Mesodermal cell (in vitro differentiated cells): ENCODE measurements around the gene SFTA2.

Source experiments
- H3K27ac ChIP-seq: 2 replicates; pipeline ENCODE4 v1.7.0; 2013; ENCODE audit warnings: mild to moderate bottlenecking, low read depth, low read length, moderate library complexity; ENCODE audit not compliant: severe bottlenecking
- H3K36me3 ChIP-seq: 2 replicates; pipeline ENCODE4 v1.7.1; 2013; ENCODE audit warnings: mild to moderate bottlenecking, low read length, moderate library complexity; ENCODE audit not compliant: control insufficient read depth, insufficient read depth
- H3K4me1 ChIP-seq: one replicate; pipeline ENCODE4 v1.7.1; 2013; ENCODE audit warnings: mild to moderate bottlenecking, low read length; ENCODE audit not compliant: insufficient read depth, control insufficient read depth, poor library complexity, severe bottlenecking
- H3K4me3 ChIP-seq: 2 replicates; pipeline ENCODE4 v1.7.0; 2013; ENCODE audit warnings: low read length, control low read depth, mild to moderate bottlenecking; ENCODE audit not compliant: insufficient read depth, poor library complexity, severe bottlenecking; ENCODE audit errors: extremely low read depth
- H3K9me3 ChIP-seq: 2 replicates; pipeline ENCODE4 v1.7.1; 2013; ENCODE audit warnings: mild to moderate bottlenecking, low read length, moderate library complexity; ENCODE audit not compliant: control insufficient read depth
- WGBS, 2 experiments: methylation state at CpG; one replicate each; pipeline ENCODE4 v1.1.5; 2013; ENCODE audit warnings: missing lambda C conversion rate in 2 of 2; ENCODE audit not compliant: insufficient coverage in 2 of 2; 5-methylcytosine and 5-hydroxymethylcytosine counted together

SFTA2 gene

GRCh38 chr6:30962716-30963115 is 30.7 kb upstream of the SFTA2 start:
- Histone ChIP-seq H3K4me1 (peaks cover 3% of the 10 kb centered on the region), H3K27ac (no peak overlapping the region), H3K9me3 (no peaks in the 10 kb centered on the region), H3K36me3 (no peaks in the 10 kb centered on the region), H3K4me3 (no peak overlapping the region)

- 88 to 91% methylated on average over 3 to 5 of the region's 9 CpGs for WGBS, 2 experiments
- no peak overlapping the region for H3K4me3 ChIP-seq
- H3K4me1 ChIP-seq = peaks cover 10% of the 10 kb centered on the region
- no peaks in the 10 kb centered on the region for H3K9me3 ChIP-seq
- no peaks in the 10 kb centered on the region for H3K36me3 ChIP-seq
- H3K27ac ChIP-seq = no peak overlapping the region
These were observed 29.1 kb upstream of the SFTA2 start for GRCh38 chr6:30960907-30961673.

- Histone ChIP-seq H3K36me3 (no peaks in the 10 kb centered on the region), H3K4me1 (peaks cover 18% of the 10 kb centered on the region), H3K27ac (no peak overlapping the region), H3K9me3 (no peaks in the 10 kb centered on the region), H3K4me3 (no peak overlapping the region)
- 64 to 73% methylated on average over 1 of the region's 2 CpGs for WGBS, 2 experiments
These were observed 25.7 kb upstream of the SFTA2 start for GRCh38 chr6:30957716-30958115.

GRCh38 chr6:30955367-30956042 is 23.5 kb upstream of the SFTA2 start:
- no peaks in the 10 kb centered on the region for H3K9me3 ChIP-seq
- 4 to 6% methylated on average over 23 to 39 of the region's 46 CpGs for WGBS, 2 experiments
- H3K4me3 ChIP-seq = peak overlapping the region; percentile 28
- no peaks in the 10 kb centered on the region for H3K36me3 ChIP-seq
- peaks cover 18% of the 10 kb centered on the region for H3K4me1 ChIP-seq
- no peak overlapping the region for H3K27ac ChIP-seq

- H3K4me1 ChIP-seq = peaks cover 18% of the 10 kb centered on the region
- no peaks in the 10 kb centered on the region for H3K9me3 ChIP-seq
- H3K36me3 ChIP-seq = no peaks in the 10 kb centered on the region
- H3K4me3 ChIP-seq = peak overlapping the region; percentile 28
- H3K27ac ChIP-seq = no peak overlapping the region
- WGBS, 2 experiments = 70 to 76% methylated on average over 6 of the region's 9 CpGs
These were observed 22.8 kb upstream of the SFTA2 start for GRCh38 chr6:30954631-30955366.

GRCh38 chr6:30951907-30952469 is 20.0 kb upstream of the SFTA2 start:
- H3K4me1 ChIP-seq = peaks cover 8% of the 10 kb centered on the region
- no peaks in the 10 kb centered on the region for H3K36me3 ChIP-seq
- H3K9me3 ChIP-seq = no peaks in the 10 kb centered on the region
- H3K27ac ChIP-seq = no peak overlapping the region
- 79 to 100% methylated on average over 1 to 3 of the region's 5 CpGs for WGBS, 2 experiments
- no peak overlapping the region for H3K4me3 ChIP-seq

GRCh38 chr6:30948811-30949210 is 16.8 kb upstream of the SFTA2 start:
- Histone ChIP-seq H3K4me1 (no peaks in the 10 kb centered on the region), H3K9me3 (no peaks in the 10 kb centered on the region), H3K4me3 (no peak overlapping the region), H3K27ac (no peak overlapping the region), H3K36me3 (no peaks in the 10 kb centered on the region)
- WGBS, 2 experiments = 89 to 94% methylated on average over 5 of the region's 6 CpGs

GRCh38 chr6:30947231-30947630 is 15.3 kb upstream of the SFTA2 start:
- 85 to 98% methylated on average over 3 of the region's 4 CpGs for WGBS, 2 experiments
- H3K9me3 ChIP-seq = no peaks in the 10 kb centered on the region
- H3K36me3 ChIP-seq = no peaks in the 10 kb centered on the region
- H3K27ac ChIP-seq = no peak overlapping the region
- no peak overlapping the region for H3K4me3 ChIP-seq
- peaks cover 3% of the 10 kb centered on the region for H3K4me1 ChIP-seq

- WGBS, 2 experiments = 96 to 100% methylated on average over 2 to 3 of the region's 5 CpGs
- no peak overlapping the region for H3K4me3 ChIP-seq
- H3K36me3 ChIP-seq = no peaks in the 10 kb centered on the region
- no peaks in the 10 kb centered on the region for H3K9me3 ChIP-seq
- H3K4me1 ChIP-seq = peaks cover 4% of the 10 kb centered on the region
- no peak overlapping the region for H3K27ac ChIP-seq
These were observed 13.3 kb upstream of the SFTA2 start for GRCh38 chr6:30945281-30945680.

GRCh38 chr6:30944051-30944450 is 12.1 kb upstream of the SFTA2 start:
- Histone ChIP-seq H3K9me3 (no peaks in the 10 kb centered on the region), H3K27ac (no peak overlapping the region), H3K4me1 (peaks cover 4% of the 10 kb centered on the region), H3K4me3 (no peak overlapping the region), H3K36me3 (no peaks in the 10 kb centered on the region)
- WGBS, 2 experiments = 96 to 100% methylated on average over 3 to 4 of the region's 4 CpGs
